Stimulated activated CD4-positive, alpha-beta T cell treated with anti-CD3 and anti-CD28 coated beads, Interleukin-15, amount 100 ng/mL, for 24 hours (primary cell): ENCODE measurements around the gene SLC16A3.

Experiments used
- DNase-seq: peaks from one replicate; pipeline ENCODE4 v3.0.0-alpha.2; 2020

The SLC16A3 gene

GRCh38 chr17:82224666-82225065, 4.2 kb upstream of the SLC16A3 start:
- DNase-seq = no peak

GRCh38 chr17:82225368-82226029, 3.3 kb upstream of the SLC16A3 start:
- no peak for DNase-seq

GRCh38 chr17:82226146-82226808, 2.6 kb upstream of the SLC16A3 start:
- DNase-seq = no peak

GRCh38 chr17:82226809-82227628, 1.8 kb upstream of the SLC16A3 start:
- no peak for DNase-seq

GRCh38 chr17:82227629-82228277, 1.1 kb upstream of the SLC16A3 start:
- DNase-seq = no peak

GRCh38 chr17:82228278-82228841, 482 bp upstream of the SLC16A3 start:
- DNase-seq = peak; percentile 71

- DNase-seq = no peak
These were observed 1.1 kb downstream of the SLC16A3 start for GRCh38 chr17:82229698-82230608.

- DNase-seq = peak; percentile 75
These were observed 1.9 kb downstream of the SLC16A3 start for GRCh38 chr17:82230609-82231311.

- DNase-seq = no peak
These were observed 2.4 kb downstream of the SLC16A3 start for GRCh38 chr17:82231312-82231561.

- DNase-seq = peak; percentile 41
These were observed 2.9 kb downstream of the SLC16A3 start for GRCh38 chr17:82231562-82232321.

GRCh38 chr17:82232322-82232820, 3.5 kb downstream of the SLC16A3 start:
- DNase-seq = no peak

GRCh38 chr17:82232876-82233785, 4.3 kb downstream of the SLC16A3 start:
- DNase-seq = no peak

GRCh38 chr17:82234211-82235055, 5.6 kb downstream of the SLC16A3 start:
- no peak for DNase-seq

GRCh38 chr17:82235056-82235774, 6.4 kb downstream of the SLC16A3 start:
- no peak for DNase-seq

- no peak for DNase-seq
These were observed 6.9 kb downstream of the SLC16A3 start for GRCh38 chr17:82235775-82236141.

- peak; percentile 77 for DNase-seq
These were observed 7.5 kb downstream of the SLC16A3 start for GRCh38 chr17:82236142-82236971.
